ENCODE measurements around the gene ZFPM1.

Gene ZFPM1

GRCh38 chr16:88442727-88443576, 10.1 kb upstream of the ZFPM1 start:
- DNase-seq = peak; percentile 76

GRCh38 chr16:88444826-88445582, 8.1 kb upstream of the ZFPM1 start:
- no peak for DNase-seq
- in situ Hi-C loops (cut with MboI; ENCODE audit: low pct_unique_long_range_greater_than_20kb, low sequenced_read_pairs) = no loop called here

More at GRCh38 chr16:88442727-88443576, 10.1 kb upstream of the ZFPM1 start:
- in situ Hi-C loops (cut with MboI; ENCODE audit: low pct_unique_long_range_greater_than_20kb, low sequenced_read_pairs) = no loop called here

- DNase-seq = no peak
- in situ Hi-C loops (cut with MboI; ENCODE audit: low pct_unique_long_range_greater_than_20kb, low sequenced_read_pairs) = no loop called here
Measured at GRCh38 chr16:88445583-88445960, 7.5 kb upstream of the ZFPM1 start.

GRCh38 chr16:88446061-88446460, 7.0 kb upstream of the ZFPM1 start:
- no peak for DNase-seq

GRCh38 chr16:88446736-88447135, 6.3 kb upstream of the ZFPM1 start:
- in situ Hi-C loops (cut with MboI; ENCODE audit: low pct_unique_long_range_greater_than_20kb, low sequenced_read_pairs) = no loop called here
- DNase-seq = no peak

More at GRCh38 chr16:88446061-88446460, 7.0 kb upstream of the ZFPM1 start:
- in situ Hi-C loops (cut with MboI; ENCODE audit: low pct_unique_long_range_greater_than_20kb, low sequenced_read_pairs) = no loop called here

GRCh38 chr16:88447881-88448280, 5.2 kb upstream of the ZFPM1 start:
- in situ Hi-C loops (cut with MboI; ENCODE audit: low pct_unique_long_range_greater_than_20kb, low sequenced_read_pairs) = no loop called here
- DNase-seq = no peak

- DNase-seq = peak; percentile 78
- in situ Hi-C loops (cut with MboI; ENCODE audit: low pct_unique_long_range_greater_than_20kb, low sequenced_read_pairs) = no loop called here
Measured at GRCh38 chr16:88448461-88449266, 4.4 kb upstream of the ZFPM1 start.

GRCh38 chr16:88449267-88449561, 3.9 kb upstream of the ZFPM1 start:
- in situ Hi-C loops (cut with MboI; ENCODE audit: low pct_unique_long_range_greater_than_20kb, low sequenced_read_pairs) = no loop called here
- DNase-seq = no peak

GRCh38 chr16:88451586-88452481, 1.2 kb upstream of the ZFPM1 start:
- in situ Hi-C loops (cut with MboI; ENCODE audit: low pct_unique_long_range_greater_than_20kb, low sequenced_read_pairs) = no loop called here
- DNase-seq = peak; percentile 15

GRCh38 chr16:88452482-88453216, 431 bp upstream of the ZFPM1 start:
- in situ Hi-C loops (cut with MboI; ENCODE audit: low pct_unique_long_range_greater_than_20kb, low sequenced_read_pairs) = no loop called here
- DNase-seq = peak; percentile 95

GRCh38 chr16:88453611-88454522, 787 bp downstream of the ZFPM1 start:
- peak; percentile 37 for DNase-seq
- in situ Hi-C loops (cut with MboI; ENCODE audit: low pct_unique_long_range_greater_than_20kb, low sequenced_read_pairs) = no loop called here

- DNase-seq = no peak
- in situ Hi-C loops (cut with MboI; ENCODE audit: low pct_unique_long_range_greater_than_20kb, low sequenced_read_pairs) = no loop called here
Measured at GRCh38 chr16:88454523-88454947, 1.5 kb downstream of the ZFPM1 start.

- DNase-seq = peak; percentile 88
- in situ Hi-C loops (cut with MboI; ENCODE audit: low pct_unique_long_range_greater_than_20kb, low sequenced_read_pairs) = no loop called here
Measured at GRCh38 chr16:88455610-88456355, 2.7 kb downstream of the ZFPM1 start.

GRCh38 chr16:88456356-88457292, 3.5 kb downstream of the ZFPM1 start:
- no peak for DNase-seq
- in situ Hi-C loops (cut with MboI; ENCODE audit: low pct_unique_long_range_greater_than_20kb, low sequenced_read_pairs) = no loop called here

GRCh38 chr16:88458039-88458772, 5.1 kb downstream of the ZFPM1 start:
- DNase-seq = no peak
- in situ Hi-C loops (cut with MboI; ENCODE audit: low pct_unique_long_range_greater_than_20kb, low sequenced_read_pairs) = no loop called here
